ENCODE results near the gene VRK3. TPM values are rescaled to one million over a fixed set of nuclear protein-coding genes. Genes with fewer than 3 reads are reported as not detected.

VRK3 gene
- total RNA-seq, 6 experiments from 2014 or later, result 30.2 to 33.9 (median 32.7) TPM

- TF ChIP-seq CTCF (IDR thresholded peaks at IDR 0.05), result peak; percentile 38; the same call in 1 of the 2 replicates
- Mint-ChIP-seq H3K4me1 (ENCODE audit: low read depth) (peaks cover 23% of the 10 kb centered on the region), H3K27ac (no peak overlapping the region), H3K9me3 (no peaks in the 10 kb centered on the region), H3K4me3 (no peak overlapping the region), H3K27me3 (ENCODE audit: insufficient read depth) (no peaks in the 10 kb centered on the region), H3K36me3 (ENCODE audit: low read depth) (peaks cover 26% of the 10 kb centered on the region)
- no peak for DNase-seq
Measured at GRCh38 chr19:50008532-50008931, 16.6 kb downstream of the VRK3 start.

GRCh38 chr19:50007947-50008346 lies 17.2 kb downstream of the VRK3 start:
- Mint-ChIP-seq H3K27ac (peak overlapping the region; percentile 17; the same call in 1 of the 2 replicates), H3K4me3 (no peak overlapping the region), H3K36me3 (ENCODE audit: low read depth) (peaks cover 26% of the 10 kb centered on the region), H3K9me3 (no peaks in the 10 kb centered on the region), H3K27me3 (ENCODE audit: insufficient read depth) (no peaks in the 10 kb centered on the region), H3K4me1 (ENCODE audit: low read depth) (peaks cover 28% of the 10 kb centered on the region)
- TF ChIP-seq CTCF (IDR thresholded peaks at IDR 0.05), result no peak
- DNase-seq, result no peak

GRCh38 chr19:50007170-50007569 lies 18.0 kb downstream of the VRK3 start:
- Mint-ChIP-seq H3K4me1 (ENCODE audit: low read depth) (peaks cover 28% of the 10 kb centered on the region), H3K27me3 (ENCODE audit: insufficient read depth) (no peaks in the 10 kb centered on the region), H3K4me3 (no peak overlapping the region), H3K36me3 (ENCODE audit: low read depth) (peaks cover 27% of the 10 kb centered on the region), H3K9me3 (no peaks in the 10 kb centered on the region), H3K27ac (no peak overlapping the region)
- TF ChIP-seq CTCF (IDR thresholded peaks at IDR 0.05), result no peak
- no peak for DNase-seq

- DNase-seq, result no peak
- no peak overlapping the region for H3K4me3 Mint-ChIP-seq
- H3K36me3 Mint-ChIP-seq (ENCODE audit: low read depth), result peaks cover 33% of the 10 kb centered on the region
- H3K4me1 Mint-ChIP-seq (ENCODE audit: low read depth), result peaks cover 28% of the 10 kb centered on the region
- TF ChIP-seq CTCF (IDR thresholded peaks at IDR 0.05), result no peak
- H3K27ac Mint-ChIP-seq, result no peak overlapping the region
- H3K9me3 Mint-ChIP-seq, result no peaks in the 10 kb centered on the region
- peaks cover 2% of the 10 kb centered on the region; the same call in 1 of the 2 replicates for H3K27me3 Mint-ChIP-seq (ENCODE audit: insufficient read depth)
Measured at GRCh38 chr19:50005428-50005827, 19.7 kb downstream of the VRK3 start.

- peaks cover 33% of the 10 kb centered on the region for H3K36me3 Mint-ChIP-seq (ENCODE audit: low read depth)
- H3K4me1 Mint-ChIP-seq (ENCODE audit: low read depth), result peaks cover 34% of the 10 kb centered on the region
- peak overlapping the region; percentile 92 for H3K27ac Mint-ChIP-seq
- peak overlapping the region; percentile 53 for H3K4me3 Mint-ChIP-seq
- H3K9me3 Mint-ChIP-seq, result no peaks in the 10 kb centered on the region
- no peak for TF ChIP-seq CTCF (IDR thresholded peaks at IDR 0.05)
- peaks cover 2% of the 10 kb centered on the region; the same call in 1 of the 2 replicates for H3K27me3 Mint-ChIP-seq (ENCODE audit: insufficient read depth)
- DNase-seq, result peak; percentile 96
Measured at GRCh38 chr19:50003810-50004419, 21.3 kb downstream of the VRK3 start.
